Lower leg skin (tissue), 4 donors: ENCODE measurements around the gene NUP98. TPM values are rescaled to one million over a fixed set of nuclear protein-coding genes. Genes with fewer than 3 reads are reported as not detected.
"Not testable (repeated sequence)": the region's sequence is repeated elsewhere in the genome, so short reads cannot be mapped to it uniquely, and the experiment has no call there.

Experiments
- DNase-seq, 2 donors: peaks; one replicate each; pipeline ENCODE4 v3.0.0-alpha.2; 2019; ENCODE audit warnings: low spot score in 2 of 2
- H3K4me3 ChIP-seq: fragments of 200-600 bp; sonication (generic); 2 replicates; pipeline ENCODE4 v1.5.1; 2017; ENCODE audit warnings: mild to moderate bottlenecking, low read depth; ENCODE audit not compliant: poor library complexity, severe bottlenecking
- POLR2A ChIP-seq, 2 donors: fragments of 450-650 bp; IDR thresholded peaks; one replicate each; pipeline ENCODE4 v1.6.1; 2016 to 2017; ENCODE audit warnings: antibody characterized with exemption in 2 of 2, mild to moderate bottlenecking in 1 of 2, moderate library complexity in 1 of 2
- WGBS, 2 donors: methylation state at CpG; one replicate each; pipeline ENCODE4 v1.1.5; 2018; 5-methylcytosine and 5-hydroxymethylcytosine counted together
- intact Hi-C: fragments of 100-400 bp; cut with DNase I; formaldehyde crosslinking; loops from one replicate; pipeline ENCODE4 v1.15.0; 2023; ENCODE audit warnings: low total_unique reads
- total RNA-seq, 4 donors: library from RNA; depleted of rRNA; stranded (reverse); fragments of >200 nt; gene quantifications; one replicate each; pipeline ENCODE4 v1.1.0, GENCODE V29; 2016
- TF ChIP-seq, protein P1 (sequence below), 3 donors: fragments of 450-650 bp; IDR thresholded peaks; one replicate each; pipeline ENCODE4 v1.5.1; 2016; ENCODE audit warnings: antibody characterized with exemption in 3 of 3, mild to moderate bottlenecking in 3 of 3, moderate library complexity in 2 of 3

Gene NUP98
- total RNA-seq, 4 donors from 2014 or later, result 65.4 to 220 (median 97.9) TPM

DNA sequence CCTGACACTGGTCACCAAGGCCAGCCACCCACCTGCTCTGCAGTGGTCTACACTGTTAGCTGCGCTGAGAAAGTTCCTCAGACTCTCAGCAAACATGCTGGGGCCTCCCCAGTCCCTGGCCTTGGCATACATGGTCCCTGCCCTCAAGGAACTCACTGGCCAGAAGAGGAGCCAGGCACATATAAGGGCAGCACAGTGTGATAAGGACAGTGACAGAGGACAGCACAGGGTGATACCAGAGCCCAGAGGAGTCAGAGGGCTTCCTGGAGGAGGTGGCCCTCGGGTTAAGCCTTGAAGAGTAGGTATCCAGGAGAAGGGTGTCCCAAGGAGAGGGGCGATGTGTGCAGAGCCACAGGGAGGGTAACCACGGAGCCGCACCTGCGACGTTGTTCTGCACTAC lies 151.8 kb downstream of the NUP98 start:
- WGBS, 2 donors, result 79 to 86% methylated on average over 7 of the region's 7 CpGs
- no peak for TF ChIP-seq POLR2A (IDR thresholded peaks at IDR 0.05)
- TF ChIP-seq, protein P1, sequence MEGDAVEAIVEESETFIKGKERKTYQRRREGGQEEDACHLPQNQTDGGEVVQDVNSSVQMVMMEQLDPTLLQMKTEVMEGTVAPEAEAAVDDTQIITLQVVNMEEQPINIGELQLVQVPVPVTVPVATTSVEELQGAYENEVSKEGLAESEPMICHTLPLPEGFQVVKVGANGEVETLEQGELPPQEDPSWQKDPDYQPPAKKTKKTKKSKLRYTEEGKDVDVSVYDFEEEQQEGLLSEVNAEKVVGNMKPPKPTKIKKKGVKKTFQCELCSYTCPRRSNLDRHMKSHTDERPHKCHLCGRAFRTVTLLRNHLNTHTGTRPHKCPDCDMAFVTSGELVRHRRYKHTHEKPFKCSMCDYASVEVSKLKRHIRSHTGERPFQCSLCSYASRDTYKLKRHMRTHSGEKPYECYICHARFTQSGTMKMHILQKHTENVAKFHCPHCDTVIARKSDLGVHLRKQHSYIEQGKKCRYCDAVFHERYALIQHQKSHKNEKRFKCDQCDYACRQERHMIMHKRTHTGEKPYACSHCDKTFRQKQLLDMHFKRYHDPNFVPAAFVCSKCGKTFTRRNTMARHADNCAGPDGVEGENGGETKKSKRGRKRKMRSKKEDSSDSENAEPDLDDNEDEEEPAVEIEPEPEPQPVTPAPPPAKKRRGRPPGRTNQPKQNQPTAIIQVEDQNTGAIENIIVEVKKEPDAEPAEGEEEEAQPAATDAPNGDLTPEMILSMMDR (IDR thresholded peaks at IDR 0.05), result no peak
- DNase-seq, result no peak
- intact Hi-C loops, result no loop called here
- H3K4me3 ChIP-seq, result no peak overlapping the region

DNA sequence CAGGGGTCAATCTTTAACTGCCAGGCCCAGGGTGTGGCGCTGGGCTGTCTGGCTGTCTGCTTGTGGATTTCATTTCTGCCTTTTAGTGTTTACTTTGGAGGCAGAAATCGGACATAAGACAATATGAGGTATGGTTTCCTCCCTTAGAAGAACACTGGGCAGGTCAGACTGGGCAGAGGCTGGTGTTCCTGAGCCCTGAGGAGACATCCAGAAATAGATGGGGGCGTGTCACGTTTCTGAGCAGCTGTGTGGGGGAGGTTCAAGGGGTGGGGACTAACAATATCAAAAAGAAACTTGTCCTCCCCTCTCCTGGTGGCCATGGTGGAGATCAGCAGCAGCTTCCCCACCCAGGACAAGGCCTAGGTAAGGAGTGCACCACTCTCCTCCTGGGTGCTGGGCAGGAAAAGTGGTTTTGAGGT lies 152.5 kb downstream of the NUP98 start, which contains the start of gene ART1:
ART1 (plus strand) TSS at position 312 of the 419 bp plus-strand sequence. CDS start 14,086 bp downstream, outside the sequence.
- no peak within 1 kb of the TSS for H3K4me3 ChIP-seq
- intact Hi-C loops, result no loop called here
- no peak for DNase-seq
- TF ChIP-seq, protein P1 (IDR thresholded peaks at IDR 0.05), result no peak
- no peak for TF ChIP-seq POLR2A (IDR thresholded peaks at IDR 0.05)
- WGBS, 2 donors, result 76 to 79% methylated on average over 4 of the region's 4 CpGs

DNA sequence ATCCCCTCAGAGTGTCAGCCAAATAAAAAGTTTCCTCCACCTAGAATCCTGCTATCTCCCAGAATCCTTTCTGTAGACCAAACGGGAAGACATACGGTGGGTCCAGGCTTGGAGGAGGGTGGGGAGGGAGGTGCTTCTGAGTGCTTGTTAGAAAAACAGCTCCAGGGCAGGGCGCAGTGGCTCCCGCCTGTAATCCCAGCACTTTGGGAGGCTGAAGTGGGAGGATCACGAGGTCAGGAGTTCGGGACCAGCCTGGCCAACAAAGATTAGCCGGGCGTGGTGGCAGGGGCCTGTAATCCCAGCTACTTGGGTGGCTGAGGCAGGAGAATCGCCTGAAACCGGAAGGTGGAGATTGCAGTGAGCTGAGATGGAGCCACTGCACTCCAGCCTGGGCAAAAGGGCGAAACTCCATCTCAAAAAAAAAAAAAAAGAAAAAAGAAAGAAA lies 154.2 kb downstream of the NUP98 start:
- 37% methylated on average over 11 of the region's 11 CpGs for WGBS, 2 donors
- DNase-seq, H3K4me3 ChIP-seq, intact Hi-C loops: not testable (repeated sequence)

DNA sequence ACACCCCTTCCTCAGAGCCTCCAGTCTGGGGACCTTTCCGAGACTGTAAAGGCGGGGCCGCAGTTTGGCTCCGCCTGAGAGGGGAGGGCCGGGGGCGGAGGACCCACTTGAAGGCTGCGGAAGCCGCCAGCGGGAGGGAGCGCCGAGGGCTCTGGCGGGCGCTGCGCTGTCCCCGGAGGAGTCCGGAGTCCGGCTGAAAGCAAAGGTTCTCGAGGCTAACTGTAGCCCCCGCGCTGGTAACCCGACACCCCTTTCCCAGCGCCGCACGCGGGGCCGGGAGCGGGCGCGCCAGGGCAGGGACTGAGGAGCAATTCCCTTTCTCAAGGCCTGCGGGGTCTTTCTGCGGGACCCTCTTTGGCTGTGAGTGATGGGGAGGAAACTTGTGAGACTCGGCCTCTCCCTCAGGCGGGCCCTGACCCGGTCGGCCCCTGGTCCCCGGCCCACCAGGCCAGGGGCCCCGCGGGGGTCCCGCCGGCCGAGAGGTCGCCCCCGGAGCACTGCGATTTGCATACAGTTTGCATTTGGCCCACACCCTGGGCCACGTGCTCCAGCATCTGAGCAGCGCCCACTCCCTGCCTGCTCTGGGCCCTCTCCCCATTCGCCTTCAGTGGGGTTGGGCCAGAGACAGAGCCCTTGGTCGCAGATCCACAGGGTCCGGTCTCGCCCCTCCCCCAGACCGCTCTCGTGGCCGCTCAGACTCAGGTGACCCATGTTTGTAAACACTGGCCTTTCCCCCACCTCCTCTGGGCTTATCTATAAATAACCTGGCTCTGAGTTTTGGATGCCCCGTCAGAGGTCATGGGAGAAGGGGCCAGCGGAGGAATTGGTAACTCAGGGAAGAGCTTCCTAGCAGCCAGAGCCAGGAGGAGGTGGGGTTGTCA lies 155.0 kb downstream of the NUP98 start:
- peak overlapping the region; percentile 31 for H3K4me3 ChIP-seq
- 0 to 3% methylated on average over 29 to 36 of the region's 55 CpGs for WGBS, 2 donors
- TF ChIP-seq POLR2A (IDR thresholded peaks at IDR 0.05), result no peak
- TF ChIP-seq, protein P1 (IDR thresholded peaks at IDR 0.05), result no peak
- peak; percentile 68 to 94 for DNase-seq
- intact Hi-C loops, result no loop called here

DNA sequence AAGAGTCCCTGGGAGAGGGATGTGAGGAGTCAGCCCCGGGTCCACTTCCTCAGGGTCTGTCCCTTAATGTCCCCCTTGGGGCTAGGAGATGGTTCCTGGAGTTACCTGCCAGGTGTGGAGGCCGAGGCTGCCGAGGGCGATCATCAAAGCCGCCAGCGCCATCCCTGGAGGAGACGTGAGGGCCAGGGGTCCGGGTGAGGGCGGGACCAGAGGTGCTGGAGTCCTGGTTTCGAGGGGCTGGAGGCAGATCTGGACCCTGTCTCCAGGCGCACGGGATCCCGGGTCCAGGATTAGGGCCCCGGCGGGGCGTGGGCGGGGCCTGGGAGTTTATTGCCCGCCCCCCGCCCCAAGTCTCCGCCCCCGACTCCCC lies 155.7 kb downstream of the NUP98 start, which contains the start of gene ART5:
ART5 (minus strand) TSS at position 292 of the 370 bp plus-strand sequence; CDS start at position 162, 130 bp downstream.
- intact Hi-C loops, result no loop called here
- DNase-seq, result peak in 1 of 2 donors; percentile 20
- WGBS, 2 donors, result 30 to 39% methylated on average over 9 to 13 of the region's 21 CpGs
- TF ChIP-seq POLR2A (IDR thresholded peaks at IDR 0.05), result no peak
- TF ChIP-seq, protein P1 (IDR thresholded peaks at IDR 0.05), result no peak
- H3K4me3 ChIP-seq, result peak within 1 kb of the TSS; percentile 31

DNA sequence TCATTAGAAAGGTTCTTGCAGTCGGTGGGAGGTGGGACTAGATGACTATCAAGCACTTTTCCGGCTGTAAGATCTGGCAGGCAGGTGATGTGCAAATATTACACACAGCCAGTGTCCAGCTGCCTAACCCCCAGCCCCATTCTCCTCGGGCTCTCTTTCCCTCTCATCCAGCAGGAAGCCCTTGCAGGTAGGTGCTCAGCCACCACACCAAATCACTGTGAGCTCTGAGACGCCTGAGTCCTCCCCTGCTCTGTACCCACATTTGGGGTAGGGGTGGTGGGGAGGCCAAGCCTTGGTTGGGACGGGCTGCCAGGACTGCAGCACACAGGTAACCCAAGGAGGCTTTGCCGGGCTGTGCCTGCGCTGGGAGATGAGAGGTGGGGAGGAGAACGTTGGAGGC lies 156.2 kb downstream of the NUP98 start:
- intact Hi-C loops, result no loop called here
- 58 to 59% methylated on average over 8 of the region's 8 CpGs for WGBS, 2 donors
- no peak for TF ChIP-seq POLR2A (IDR thresholded peaks at IDR 0.05)
- TF ChIP-seq, protein P1 (IDR thresholded peaks at IDR 0.05), result no peak
- no peak for DNase-seq
- no peak overlapping the region for H3K4me3 ChIP-seq
